ENCODE data around the gene AS3MT. TPM values are rescaled to one million over a fixed set of nuclear protein-coding genes. Genes with fewer than 3 reads are reported as not detected.

The AS3MT gene
- total RNA-seq, 2 experiments from 2014 or later: 0.67 to 0.77 TPM

DNA sequence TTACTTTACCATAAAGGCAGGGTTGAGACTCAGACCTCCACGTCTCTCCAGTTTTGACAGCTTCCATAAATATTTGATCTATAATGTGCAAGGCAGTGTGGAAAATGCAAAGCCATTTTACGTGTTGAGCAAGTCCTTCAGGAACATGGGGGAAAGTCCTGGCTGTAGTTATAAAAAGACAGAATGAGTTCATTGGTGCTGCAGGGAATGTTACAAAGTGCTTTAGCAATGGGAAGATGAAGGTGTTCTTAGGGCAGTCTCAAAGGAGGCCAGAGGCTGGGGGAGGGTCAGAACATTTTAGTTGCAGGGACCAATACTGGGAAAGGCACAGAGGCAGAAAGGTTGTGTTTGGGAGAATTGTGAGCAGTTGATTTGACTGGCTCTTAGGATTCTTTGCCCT, 76.7 kb downstream of the AS3MT start:
- no peak overlapping the region for H3K27ac ChIP-seq (ENCODE audit: low read depth in 1 of 2, low read length in 2 of 2)
- ATAC-seq (ENCODE audit: poor library complexity) (no peak), DNase-seq (no peak)
- ChIA-PET CTCF (no interaction called here), POLR2A (no interaction called here)
- intact Hi-C loops (cut with DNase I, micrococcal nuclease): no loop called here
- Mint-ChIP-seq H3K36me3 (ENCODE audit: low read depth) (no peaks in the 10 kb centered on the region), H3K4me3 (no peak overlapping the region), H3K27me3 (no peaks in the 10 kb centered on the region), H3K9me3 (no peaks in the 10 kb centered on the region), H3K27ac (no peak overlapping the region), H3K4me1 (ENCODE audit: low read depth) (no peaks in the 10 kb centered on the region)
- TF ChIP-seq, protein P1, sequence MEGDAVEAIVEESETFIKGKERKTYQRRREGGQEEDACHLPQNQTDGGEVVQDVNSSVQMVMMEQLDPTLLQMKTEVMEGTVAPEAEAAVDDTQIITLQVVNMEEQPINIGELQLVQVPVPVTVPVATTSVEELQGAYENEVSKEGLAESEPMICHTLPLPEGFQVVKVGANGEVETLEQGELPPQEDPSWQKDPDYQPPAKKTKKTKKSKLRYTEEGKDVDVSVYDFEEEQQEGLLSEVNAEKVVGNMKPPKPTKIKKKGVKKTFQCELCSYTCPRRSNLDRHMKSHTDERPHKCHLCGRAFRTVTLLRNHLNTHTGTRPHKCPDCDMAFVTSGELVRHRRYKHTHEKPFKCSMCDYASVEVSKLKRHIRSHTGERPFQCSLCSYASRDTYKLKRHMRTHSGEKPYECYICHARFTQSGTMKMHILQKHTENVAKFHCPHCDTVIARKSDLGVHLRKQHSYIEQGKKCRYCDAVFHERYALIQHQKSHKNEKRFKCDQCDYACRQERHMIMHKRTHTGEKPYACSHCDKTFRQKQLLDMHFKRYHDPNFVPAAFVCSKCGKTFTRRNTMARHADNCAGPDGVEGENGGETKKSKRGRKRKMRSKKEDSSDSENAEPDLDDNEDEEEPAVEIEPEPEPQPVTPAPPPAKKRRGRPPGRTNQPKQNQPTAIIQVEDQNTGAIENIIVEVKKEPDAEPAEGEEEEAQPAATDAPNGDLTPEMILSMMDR (IDR thresholded peaks at IDR 0.05): no peak
- no peaks in the 10 kb centered on the region for H3K36me3 ChIP-seq (ENCODE audit: insufficient read depth, low read length)
- no peaks in the 10 kb centered on the region for H3K9me3 ChIP-seq (ENCODE audit: control insufficient read depth in 1 of 2, insufficient read depth in 1 of 2, low read length in 2 of 2)
- H3K4me3 ChIP-seq (ENCODE audit: low read length): no peak overlapping the region
- no peaks in the 10 kb centered on the region for H3K27me3 ChIP-seq (ENCODE audit: control insufficient read depth in 1 of 2, insufficient read depth in 2 of 2, low read length in 2 of 2)
- no peaks in the 10 kb centered on the region for H3K4me1 ChIP-seq (ENCODE audit: insufficient read depth, low read length)

DNA sequence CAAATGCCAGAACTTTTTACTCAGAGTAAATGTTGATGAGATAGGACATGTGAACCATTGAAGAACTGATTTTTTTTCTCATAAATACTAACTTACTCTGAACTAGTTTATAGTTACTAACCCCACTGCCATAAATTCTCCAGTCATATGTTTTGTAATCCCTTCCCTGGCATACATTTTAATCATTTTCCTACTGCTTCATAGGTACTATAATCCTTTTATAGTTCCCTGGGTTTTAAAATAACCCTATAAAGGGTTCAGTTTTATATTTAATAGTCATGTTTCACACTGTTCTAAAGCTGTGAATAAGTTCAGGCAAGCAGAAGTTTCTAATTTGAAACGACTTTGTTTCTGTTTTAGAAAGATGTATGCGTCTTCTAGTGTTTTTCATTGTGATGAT, 77.7 kb downstream of the AS3MT start:
- Histone ChIP-seq H3K36me3 (ENCODE audit: insufficient read depth, low read length) (no peaks in the 10 kb centered on the region), H3K4me1 (ENCODE audit: insufficient read depth, low read length) (no peaks in the 10 kb centered on the region), H3K27me3 (ENCODE audit: control insufficient read depth in 1 of 2, insufficient read depth in 2 of 2, low read length in 2 of 2) (no peaks in the 10 kb centered on the region), H3K9me3 (ENCODE audit: control insufficient read depth in 1 of 2, insufficient read depth in 1 of 2, low read length in 2 of 2) (no peaks in the 10 kb centered on the region), H3K4me3 (ENCODE audit: low read length) (no peak overlapping the region), H3K27ac (ENCODE audit: low read depth in 1 of 2, low read length in 2 of 2) (no peak overlapping the region)
- no peak overlapping the region for H3K4me3 Mint-ChIP-seq
- POLR2A ChIA-PET: no interaction called here
- H3K4me1 Mint-ChIP-seq (ENCODE audit: low read depth): no peaks in the 10 kb centered on the region
- H3K27ac Mint-ChIP-seq: no peak overlapping the region
- CTCF ChIA-PET: no interaction called here
- H3K9me3 Mint-ChIP-seq: no peaks in the 10 kb centered on the region
- no peaks in the 10 kb centered on the region for H3K36me3 Mint-ChIP-seq (ENCODE audit: low read depth)
- H3K27me3 Mint-ChIP-seq: no peaks in the 10 kb centered on the region
- intact Hi-C loops (cut with DNase I, micrococcal nuclease): no loop called here
- ATAC-seq (ENCODE audit: poor library complexity) (no peak), DNase-seq (no peak)
- TF ChIP-seq, protein P1 (IDR thresholded peaks at IDR 0.05): no peak

DNA sequence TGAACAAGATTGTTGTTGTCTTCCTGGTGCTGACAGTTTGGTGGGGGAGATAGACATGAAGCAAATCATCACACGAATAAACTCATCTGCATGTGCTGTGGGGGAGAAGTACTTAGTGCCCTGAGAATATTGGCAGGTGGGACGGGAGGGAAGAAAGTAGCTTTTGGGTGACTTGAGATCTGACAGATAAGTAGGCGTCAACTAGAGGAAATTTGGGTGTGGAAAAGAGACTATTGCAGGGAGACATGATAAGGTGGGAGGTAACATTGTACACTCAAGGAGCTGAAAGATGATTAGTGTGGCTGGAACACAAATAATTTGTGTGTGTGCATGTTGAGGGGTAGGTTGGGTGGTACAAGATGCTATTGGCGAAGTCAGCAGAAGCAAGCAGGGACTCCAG, 78.9 kb downstream of the AS3MT start:
- intact Hi-C loops (cut with DNase I, micrococcal nuclease): no loop called here
- no peaks in the 10 kb centered on the region for H3K36me3 Mint-ChIP-seq (ENCODE audit: low read depth)
- no peak for DNase-seq
- H3K27ac Mint-ChIP-seq: no peak overlapping the region
- Histone ChIP-seq H3K27me3 (ENCODE audit: control insufficient read depth in 1 of 2, insufficient read depth in 2 of 2, low read length in 2 of 2) (no peaks in the 10 kb centered on the region), H3K36me3 (ENCODE audit: insufficient read depth, low read length) (no peaks in the 10 kb centered on the region), H3K27ac (ENCODE audit: low read depth in 1 of 2, low read length in 2 of 2) (no peak overlapping the region), H3K4me1 (ENCODE audit: insufficient read depth, low read length) (no peaks in the 10 kb centered on the region), H3K9me3 (ENCODE audit: control insufficient read depth in 1 of 2, insufficient read depth in 1 of 2, low read length in 2 of 2) (no peaks in the 10 kb centered on the region), H3K4me3 (ENCODE audit: low read length) (no peak overlapping the region)
- no peak for ATAC-seq (ENCODE audit: poor library complexity)
- no peak overlapping the region for H3K4me3 Mint-ChIP-seq
- no peaks in the 10 kb centered on the region for H3K27me3 Mint-ChIP-seq
- H3K4me1 Mint-ChIP-seq (ENCODE audit: low read depth): no peaks in the 10 kb centered on the region
- POLR2A ChIA-PET: no interaction called here
- TF ChIP-seq, protein P1 (IDR thresholded peaks at IDR 0.05): no peak
- H3K9me3 Mint-ChIP-seq: no peaks in the 10 kb centered on the region
- CTCF ChIA-PET: no interaction called here
